Activated T-cell treated with anti-CD3 and anti-CD28 coated beads for 24 hours (primary cell): ENCODE measurements around the gene NAPEPLD.
"Not testable (repeated sequence)": the region's sequence is repeated elsewhere in the genome, so short reads cannot be mapped to it uniquely, and the experiment has no call there.

ENCODE experiments used
- DNase-seq: peaks from one replicate; pipeline ENCODE4 v3.0.0-alpha.2; 2020; ENCODE audit warnings: low read depth

Gene NAPEPLD

GRCh38 chr7:103068414-103069403, 80.2 kb downstream of the NAPEPLD start:
- no peak for DNase-seq

- peak; percentile 32 for DNase-seq
Measured at GRCh38 chr7:103065667-103066066, 83.2 kb downstream of the NAPEPLD start.

- no peak for DNase-seq
Measured at GRCh38 chr7:103063895-103064294, 85.0 kb downstream of the NAPEPLD start.

GRCh38 chr7:103059471-103059870, 89.4 kb downstream of the NAPEPLD start:
- no peak for DNase-seq

- DNase-seq, result no peak
Measured at GRCh38 chr7:103058122-103058521, 90.8 kb downstream of the NAPEPLD start.

- DNase-seq, result not testable (repeated sequence)
Measured at GRCh38 chr7:103056006-103056405, 92.9 kb downstream of the NAPEPLD start.

GRCh38 chr7:103051519-103051918, 97.4 kb downstream of the NAPEPLD start:
- DNase-seq, result no peak
